H1 (cell line): ENCODE data around the gene UBASH3A. TPM values are rescaled to one million over a fixed set of nuclear protein-coding genes. Genes with fewer than 3 reads are reported as not detected.

Source experiments
- ASH2L ChIP-seq: fragments of 200-600, 300-600 bp; sonication (generic); IDR thresholded peaks from one replicate; pipeline ENCODE4 v1.7.1; 2017; ENCODE audit warnings: low read length
- CHD1 ChIP-seq: IDR thresholded peaks from 2 replicates; pipeline ENCODE4 v1.6.1; 2012; ENCODE audit warnings: low read depth, low read length, improper control_type of control experiment
- KDM4A ChIP-seq: IDR thresholded peaks from one replicate; pipeline ENCODE4 v1.7.1; 2012; ENCODE audit warnings: low read depth, mild to moderate bottlenecking, moderate library complexity, low read length, inconsistent platforms; ENCODE audit not compliant: severe bottlenecking
- RBBP5 ChIP-seq: IDR thresholded peaks from 2 replicates; pipeline ENCODE4 v1.7.1; 2012; ENCODE audit warnings: low read depth, mild to moderate bottlenecking, inconsistent platforms, low read length, moderate library complexity, borderline replicate concordance
- polyA plus RNA-seq, 7 experiments: library from polyadenylated mRNA; depleted of rRNA in 3 of 7; stranded (reverse) in 5 of 7; unstranded in 2 of 7; fragments of >200 nt in 5 of 7; fragments of 200-250 nt in 2 of 7; gene quantifications; 1 replicate in 5 of 7; 2 replicates in 1 of 7; 4 replicates in 1 of 7; pipeline versions ENCODE4 v1.2.1 to v1.2.3, GENCODE V29; 2011 to 2013; ENCODE audit warnings: missing spikeins in 2 of 7, mixed read lengths in 2 of 7
- total RNA-seq: library from RNA; stranded (reverse); fragmentation: NEBNext Ultra II Directional; extraction: Animal tissue kit (Norgen Biotek cat#: 25700); gene quantifications from 2 replicates; pipeline ENCODE4 v1.2.1, GENCODE V29; 2021
- TF ChIP-seq, protein P1 (sequence below), 3 experiments: IDR thresholded peaks; 1 replicate in 2 of 3; 2 replicates in 1 of 3; pipeline versions ENCODE4 v1.5.1 to v1.6.1; 2011; ENCODE audit warnings: low read length in 3 of 3, mild to moderate bottlenecking in 3 of 3, inconsistent platforms in 2 of 3, low read depth in 1 of 3, moderate library complexity in 1 of 3; ENCODE audit not compliant: insufficient read depth in 1 of 3; ENCODE audit errors: control extremely low read depth in 1 of 3
- TF ChIP-seq, protein P2 (sequence below): IDR thresholded peaks from 2 replicates; pipeline ENCODE4 v1.6.1; 2011; ENCODE audit warnings: low read length, improper control_type of control experiment
- TF ChIP-seq, protein P3 (sequence below): IDR thresholded peaks from 2 replicates; pipeline ENCODE4 v1.6.1; 2012; ENCODE audit warnings: inconsistent platforms

Gene UBASH3A
- total and polyA plus RNA-seq, 2 of the 8 experiments (the other 6 are each of a cell fraction or from before 2014, with no cell fraction given), result not detected

DNA sequence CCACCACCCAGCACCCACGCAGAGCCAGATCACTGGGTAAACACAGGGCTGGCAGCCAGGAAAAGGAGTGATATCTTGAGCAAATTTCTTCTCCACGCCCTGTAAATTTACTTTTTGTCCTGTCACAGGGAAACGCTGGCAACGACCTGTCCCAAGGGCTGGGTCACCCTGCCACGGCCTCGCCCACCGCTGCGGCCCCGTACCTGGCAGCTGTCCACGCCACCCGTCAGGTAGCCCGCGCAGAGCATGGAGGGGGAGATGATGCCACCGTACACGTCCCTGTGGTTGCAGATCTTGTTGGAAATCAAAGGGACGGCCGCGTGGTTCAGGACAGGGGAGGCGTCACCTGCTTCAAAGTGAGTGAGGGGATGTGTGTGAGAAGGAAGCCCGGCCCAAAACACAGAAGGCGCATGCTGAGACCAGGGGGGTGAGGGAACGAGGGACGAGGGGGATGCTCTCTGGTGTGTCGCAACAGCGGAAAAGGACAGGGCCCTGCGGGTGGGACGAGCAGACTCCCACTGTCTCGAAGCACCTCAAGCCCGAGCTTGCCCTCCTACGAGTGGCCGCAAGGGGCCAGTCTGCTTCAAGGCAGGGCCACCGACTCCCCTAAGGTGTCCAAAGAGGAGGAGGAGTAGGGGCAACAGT lies 27.2 kb upstream of the UBASH3A start (continued):
- no peak for TF ChIP-seq KDM4A
- TF ChIP-seq, protein P1, sequence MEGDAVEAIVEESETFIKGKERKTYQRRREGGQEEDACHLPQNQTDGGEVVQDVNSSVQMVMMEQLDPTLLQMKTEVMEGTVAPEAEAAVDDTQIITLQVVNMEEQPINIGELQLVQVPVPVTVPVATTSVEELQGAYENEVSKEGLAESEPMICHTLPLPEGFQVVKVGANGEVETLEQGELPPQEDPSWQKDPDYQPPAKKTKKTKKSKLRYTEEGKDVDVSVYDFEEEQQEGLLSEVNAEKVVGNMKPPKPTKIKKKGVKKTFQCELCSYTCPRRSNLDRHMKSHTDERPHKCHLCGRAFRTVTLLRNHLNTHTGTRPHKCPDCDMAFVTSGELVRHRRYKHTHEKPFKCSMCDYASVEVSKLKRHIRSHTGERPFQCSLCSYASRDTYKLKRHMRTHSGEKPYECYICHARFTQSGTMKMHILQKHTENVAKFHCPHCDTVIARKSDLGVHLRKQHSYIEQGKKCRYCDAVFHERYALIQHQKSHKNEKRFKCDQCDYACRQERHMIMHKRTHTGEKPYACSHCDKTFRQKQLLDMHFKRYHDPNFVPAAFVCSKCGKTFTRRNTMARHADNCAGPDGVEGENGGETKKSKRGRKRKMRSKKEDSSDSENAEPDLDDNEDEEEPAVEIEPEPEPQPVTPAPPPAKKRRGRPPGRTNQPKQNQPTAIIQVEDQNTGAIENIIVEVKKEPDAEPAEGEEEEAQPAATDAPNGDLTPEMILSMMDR (IDR thresholded peaks at IDR 0.05; ENCODE audit: control extremely low read depth in 1 of 3, insufficient read depth in 1 of 3, low read depth in 1 of 3, low read length in 3 of 3), result peak; percentile 30 to 42 (median 41); a peak in 3 of 4 replicates
- no peak for TF ChIP-seq RBBP5
- no peak for TF ChIP-seq CHD1
- TF ChIP-seq, protein P2, sequence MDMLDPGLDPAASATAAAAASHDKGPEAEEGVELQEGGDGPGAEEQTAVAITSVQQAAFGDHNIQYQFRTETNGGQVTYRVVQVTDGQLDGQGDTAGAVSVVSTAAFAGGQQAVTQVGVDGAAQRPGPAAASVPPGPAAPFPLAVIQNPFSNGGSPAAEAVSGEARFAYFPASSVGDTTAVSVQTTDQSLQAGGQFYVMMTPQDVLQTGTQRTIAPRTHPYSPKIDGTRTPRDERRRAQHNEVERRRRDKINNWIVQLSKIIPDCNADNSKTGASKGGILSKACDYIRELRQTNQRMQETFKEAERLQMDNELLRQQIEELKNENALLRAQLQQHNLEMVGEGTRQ, result no peak
- TF ChIP-seq, protein P3, sequence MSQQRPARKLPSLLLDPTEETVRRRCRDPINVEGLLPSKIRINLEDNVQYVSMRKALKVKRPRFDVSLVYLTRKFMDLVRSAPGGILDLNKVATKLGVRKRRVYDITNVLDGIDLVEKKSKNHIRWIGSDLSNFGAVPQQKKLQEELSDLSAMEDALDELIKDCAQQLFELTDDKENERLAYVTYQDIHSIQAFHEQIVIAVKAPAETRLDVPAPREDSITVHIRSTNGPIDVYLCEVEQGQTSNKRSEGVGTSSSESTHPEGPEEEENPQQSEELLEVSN, result no peak
- TF ChIP-seq ASH2L, result no peak
